8988T (cell line): ENCODE results near the gene NLRP1.
"Not testable (repeated sequence)": the region's sequence is repeated elsewhere in the genome, so short reads cannot be mapped to it uniquely, and the experiment has no call there.

Experiments
- DNase-seq: peaks from one replicate; pipeline ENCODE4 v3.0.0; 2011

NLRP1 gene

GRCh38 chr17:5585836-5586521 is 1.7 kb upstream of the NLRP1 start:
- DNase-seq: no peak

- DNase-seq: no peak
Measured at GRCh38 chr17:5585287-5585794, 1.0 kb upstream of the NLRP1 start.

- DNase-seq: no peak
Measured at GRCh38 chr17:5583426-5584382, 605 bp downstream of the NLRP1 start.

- DNase-seq: no peak
Measured at GRCh38 chr17:5582209-5583185, 1.8 kb downstream of the NLRP1 start.

- no peak for DNase-seq
Measured at GRCh38 chr17:5581655-5582054, 2.7 kb downstream of the NLRP1 start.

GRCh38 chr17:5580969-5581368 is 3.3 kb downstream of the NLRP1 start:
- DNase-seq: no peak

GRCh38 chr17:5580367-5580766 is 3.9 kb downstream of the NLRP1 start:
- no peak for DNase-seq

- DNase-seq: not testable (repeated sequence)
Measured at GRCh38 chr17:5578768-5579167, 5.5 kb downstream of the NLRP1 start.

- not testable (repeated sequence) for DNase-seq
Measured at GRCh38 chr17:5573017-5573416, 11.3 kb downstream of the NLRP1 start.

- no peak for DNase-seq
Measured at GRCh38 chr17:5571281-5571680, 13.0 kb downstream of the NLRP1 start.

- no peak for DNase-seq
Measured at GRCh38 chr17:5565808-5566207, 18.5 kb downstream of the NLRP1 start.

GRCh38 chr17:5563456-5563855 is 20.9 kb downstream of the NLRP1 start:
- DNase-seq: no peak

- no peak for DNase-seq
Measured at GRCh38 chr17:5562661-5563360, 21.5 kb downstream of the NLRP1 start.

- no peak for DNase-seq
Measured at GRCh38 chr17:5561736-5562571, 22.4 kb downstream of the NLRP1 start.

GRCh38 chr17:5560361-5560988 is 23.8 kb downstream of the NLRP1 start:
- no peak for DNase-seq

- no peak for DNase-seq
Measured at GRCh38 chr17:5558815-5559785, 25.2 kb downstream of the NLRP1 start.

- no peak for DNase-seq
Measured at GRCh38 chr17:5557990-5558389, 26.3 kb downstream of the NLRP1 start.

GRCh38 chr17:5557485-5557884 is 26.8 kb downstream of the NLRP1 start:
- DNase-seq: no peak

GRCh38 chr17:5555254-5555653 is 29.1 kb downstream of the NLRP1 start:
- DNase-seq: no peak
